Medulla oblongata (tissue), 1 donor: ENCODE results near the gene HES1.
"Not testable (repeated sequence)": the region's sequence is repeated elsewhere in the genome, so short reads cannot be mapped to it uniquely, and the experiment has no call there.

Source experiments
- DNase-seq: peaks from one replicate; pipeline ENCODE4 v3.0.0-alpha.2; 2015; ENCODE audit errors: extremely low spot score

HES1 gene, protein sequence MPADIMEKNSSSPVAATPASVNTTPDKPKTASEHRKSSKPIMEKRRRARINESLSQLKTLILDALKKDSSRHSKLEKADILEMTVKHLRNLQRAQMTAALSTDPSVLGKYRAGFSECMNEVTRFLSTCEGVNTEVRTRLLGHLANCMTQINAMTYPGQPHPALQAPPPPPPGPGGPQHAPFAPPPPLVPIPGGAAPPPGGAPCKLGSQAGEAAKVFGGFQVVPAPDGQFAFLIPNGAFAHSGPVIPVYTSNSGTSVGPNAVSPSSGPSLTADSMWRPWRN

DNA sequence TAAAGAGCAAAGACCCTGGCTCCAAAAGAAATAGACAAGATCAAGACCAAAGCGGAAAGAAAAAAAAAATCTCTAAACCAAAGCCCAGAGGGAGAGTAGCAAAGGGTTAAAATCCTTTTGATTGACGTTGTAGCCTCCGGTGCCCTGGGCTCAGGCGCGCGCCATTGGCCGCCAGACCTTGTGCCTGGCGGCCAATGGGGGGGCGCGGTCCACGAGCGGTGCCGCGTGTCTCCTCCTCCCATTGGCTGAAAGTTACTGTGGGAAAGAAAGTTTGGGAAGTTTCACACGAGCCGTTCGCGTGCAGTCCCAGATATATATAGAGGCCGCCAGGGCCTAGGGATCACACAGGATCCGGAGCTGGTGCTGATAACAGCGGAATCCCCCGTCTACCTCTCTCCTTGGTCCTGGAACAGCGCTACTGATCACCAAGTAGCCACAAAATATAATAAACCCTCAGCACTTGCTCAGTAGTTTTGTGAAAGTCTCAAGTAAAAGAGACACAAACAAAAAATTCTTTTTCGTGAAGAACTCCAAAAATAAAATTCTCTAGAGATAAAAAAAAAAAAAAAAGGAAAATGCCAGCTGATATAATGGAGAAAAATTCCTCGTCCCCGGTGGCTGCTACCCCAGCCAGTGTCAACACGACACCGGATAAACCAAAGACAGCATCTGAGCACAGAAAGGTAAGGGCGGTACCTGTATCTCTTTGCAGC is at the start of gene HES1:
Gene HES1, plus strand, starts transcription at position 343 of the 713 bp plus-strand sequence. Its CDS starts 233 bp downstream, at position 576.
- peak; percentile 92 for DNase-seq

DNA sequence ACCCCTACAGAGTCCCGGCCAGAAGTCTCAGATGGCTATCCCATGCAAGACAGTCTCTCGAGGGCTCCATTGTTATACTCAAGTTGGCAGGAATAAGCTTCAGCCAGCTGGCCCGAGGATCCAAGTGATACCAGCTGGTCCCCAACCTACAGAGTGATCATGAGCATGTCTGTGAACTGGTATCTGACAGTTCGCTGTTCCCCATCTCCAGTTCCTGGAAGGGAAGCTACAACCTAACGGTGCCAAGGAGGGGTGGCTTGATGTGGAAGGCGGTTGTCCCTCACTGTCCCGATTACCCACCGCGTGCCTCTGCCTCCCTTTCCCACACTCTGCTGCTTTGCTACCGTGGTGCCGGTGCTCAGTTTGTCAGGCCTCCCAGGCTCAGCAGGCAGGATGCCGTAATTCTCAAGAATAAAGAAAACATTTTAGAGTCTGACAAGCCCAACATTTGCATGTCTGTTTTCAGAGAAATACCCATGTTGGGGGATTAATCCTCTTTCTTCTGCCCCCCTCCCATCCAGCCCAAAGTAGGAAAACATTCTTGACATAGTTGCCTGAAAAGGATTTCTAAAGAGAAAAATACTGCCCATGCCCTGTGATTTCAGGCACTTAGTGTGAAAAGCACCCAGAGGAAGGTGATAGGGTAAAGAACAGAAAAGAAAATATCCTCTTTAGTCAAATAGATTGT is 49.4 kb upstream of the HES1 start:
- no peak for DNase-seq

DNA sequence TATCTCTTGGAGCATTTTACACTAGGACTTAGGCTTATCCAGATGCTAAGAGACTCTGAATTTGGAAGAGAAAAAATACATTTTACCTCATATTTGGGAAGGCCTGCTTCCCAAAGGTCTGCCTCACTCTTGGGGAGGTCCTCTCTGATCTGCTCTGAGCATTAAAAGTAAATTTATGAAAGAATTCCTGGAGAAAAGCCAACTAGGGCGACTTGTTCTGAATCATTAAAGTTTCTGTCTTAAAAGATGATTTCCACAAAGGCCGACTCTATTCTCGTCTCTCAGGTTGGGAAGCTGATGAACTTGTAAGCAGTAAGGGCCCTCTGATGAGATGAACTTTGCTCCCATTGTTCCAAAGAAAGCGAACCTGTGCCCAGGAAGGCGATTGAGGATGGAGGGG is 48.7 kb upstream of the HES1 start:
- DNase-seq, result no peak

DNA sequence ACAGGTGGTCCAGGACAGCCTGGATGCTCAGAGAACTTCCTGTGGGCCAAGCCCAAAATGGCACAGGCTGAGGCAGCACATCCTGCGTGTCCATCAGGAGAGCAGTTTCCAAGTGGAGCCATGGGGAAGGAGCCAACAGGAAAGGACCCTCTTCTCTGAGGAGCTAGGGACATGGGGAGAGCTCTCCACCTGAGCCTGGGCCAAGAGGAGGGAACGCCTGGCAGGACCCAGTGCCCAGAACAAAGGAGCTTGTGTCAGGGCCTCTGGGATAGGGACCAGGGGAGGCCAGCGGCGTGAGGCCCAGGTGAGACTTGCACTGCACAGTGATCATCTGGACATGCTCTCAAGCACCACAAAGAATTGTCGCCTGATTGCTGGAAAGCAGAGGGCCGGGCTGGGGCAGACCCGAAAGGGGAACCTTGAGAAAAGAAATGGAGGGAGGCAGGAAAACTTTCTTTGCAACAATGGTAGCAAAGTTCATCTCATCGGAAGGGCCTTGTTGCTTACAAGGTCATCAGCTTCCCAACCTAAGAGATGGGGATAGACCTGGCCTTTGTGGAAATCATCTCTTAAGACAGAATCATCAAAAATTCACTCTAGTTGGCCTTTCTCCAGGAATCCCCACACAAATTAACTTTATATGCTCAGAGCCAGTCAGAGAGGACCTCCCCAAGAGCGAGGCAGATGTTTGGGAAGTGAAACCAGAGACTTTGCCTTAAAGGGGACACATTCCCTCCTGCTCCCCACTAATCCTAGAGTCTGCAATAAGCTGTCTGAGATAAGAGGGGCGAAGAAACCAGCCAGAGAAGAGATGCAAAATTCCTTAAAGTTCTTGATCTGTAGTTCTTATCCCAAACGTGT is 47.7 kb upstream of the HES1 start:
- DNase-seq, result peak; percentile 49

DNA sequence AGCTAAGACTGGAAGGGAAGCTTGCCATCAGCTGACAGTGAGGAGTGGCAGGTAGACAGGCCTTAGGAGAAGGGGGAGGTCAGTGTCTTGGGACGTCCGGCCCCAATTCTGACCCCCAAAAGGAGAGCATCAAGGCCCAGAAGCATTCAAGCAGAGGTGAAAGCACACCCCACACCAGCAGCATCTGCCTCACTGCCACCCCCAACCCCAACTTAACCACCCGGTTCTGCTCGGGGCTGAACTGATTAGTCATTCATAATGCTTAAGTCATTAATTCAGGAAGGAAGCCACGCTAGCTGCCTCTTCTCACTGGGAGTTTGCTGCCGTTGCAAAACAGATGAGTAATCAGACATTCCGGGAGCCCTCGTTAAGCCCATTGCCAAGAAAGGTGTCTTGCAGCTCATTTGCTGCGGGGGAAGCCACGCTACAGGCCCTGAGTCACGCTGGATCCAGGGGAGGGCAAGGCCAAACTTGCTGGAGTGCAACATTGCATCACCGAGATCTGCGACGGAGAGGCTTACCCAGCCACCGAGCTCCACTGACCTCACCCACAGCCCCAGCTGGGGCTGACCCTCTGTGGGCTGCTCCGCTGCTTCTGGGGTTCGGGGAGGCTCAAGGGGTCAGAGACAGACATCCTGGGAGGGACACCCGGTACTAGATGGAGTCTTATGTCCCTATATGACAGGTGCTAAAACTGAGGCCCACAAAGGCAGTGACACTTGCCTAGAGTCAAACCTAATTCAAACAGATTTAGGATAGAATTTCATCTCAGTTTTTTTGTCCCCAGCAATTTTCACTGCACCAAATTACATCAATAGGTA is 46.4 kb upstream of the HES1 start:
- no peak for DNase-seq

DNA sequence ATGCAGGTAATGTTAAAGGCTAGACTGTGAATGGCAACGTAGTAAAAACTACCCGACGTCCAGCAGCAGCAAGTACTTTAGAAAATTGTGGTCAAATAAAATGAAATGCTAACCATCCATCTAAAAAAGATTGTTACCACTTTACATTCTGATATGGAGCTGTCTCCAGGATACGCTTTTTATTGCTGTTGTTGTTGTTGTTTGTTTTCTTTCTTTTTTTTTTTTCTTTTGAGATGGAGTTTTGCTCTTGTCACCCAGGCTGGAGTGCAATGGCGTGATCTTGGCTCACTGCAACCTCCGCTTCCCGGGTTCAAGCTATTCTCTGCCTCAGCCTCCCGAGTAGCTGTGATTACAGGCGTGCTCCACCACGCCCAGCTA is 45.8 kb upstream of the HES1 start:
- DNase-seq, result not testable (repeated sequence)

DNA sequence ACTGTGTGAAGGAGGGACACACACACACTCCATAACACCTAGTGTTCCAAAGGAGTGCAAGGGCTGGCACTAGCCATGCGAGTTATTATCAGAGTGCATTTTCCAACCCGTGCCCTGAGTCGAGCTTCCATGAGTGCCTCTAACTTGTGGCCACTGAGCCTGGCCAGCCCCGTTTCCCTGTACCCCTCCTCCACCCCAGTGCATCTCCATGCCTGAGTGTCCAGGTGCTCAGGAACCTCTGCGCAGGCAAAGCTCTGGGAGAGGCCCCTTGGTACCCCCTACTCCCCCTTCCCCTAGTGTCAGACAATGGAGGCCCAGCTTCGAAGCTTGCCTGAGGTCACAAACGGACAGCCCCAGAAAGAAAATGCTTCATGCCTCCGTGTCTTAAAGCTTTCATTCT is 45.2 kb upstream of the HES1 start:
- no peak for DNase-seq

DNA sequence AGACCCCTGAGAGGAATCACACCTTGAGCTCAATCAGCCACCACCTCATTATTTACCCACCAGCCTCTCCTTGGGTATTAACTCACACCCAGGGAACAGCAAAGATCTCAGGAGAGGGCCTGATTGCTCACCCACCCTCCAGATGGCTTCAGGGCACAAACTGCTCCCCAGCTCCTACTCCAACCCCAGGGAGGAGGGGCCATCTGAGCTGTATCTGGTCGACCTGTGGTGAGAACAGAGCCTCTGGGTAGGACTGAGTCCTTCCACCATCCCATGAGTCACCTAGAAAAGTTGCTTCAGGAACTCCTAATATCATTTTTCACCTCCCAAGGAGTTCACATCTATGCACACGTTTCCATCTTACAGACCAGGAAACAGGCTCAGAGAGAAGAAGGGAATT is 44.8 kb upstream of the HES1 start:
- no peak for DNase-seq

DNA sequence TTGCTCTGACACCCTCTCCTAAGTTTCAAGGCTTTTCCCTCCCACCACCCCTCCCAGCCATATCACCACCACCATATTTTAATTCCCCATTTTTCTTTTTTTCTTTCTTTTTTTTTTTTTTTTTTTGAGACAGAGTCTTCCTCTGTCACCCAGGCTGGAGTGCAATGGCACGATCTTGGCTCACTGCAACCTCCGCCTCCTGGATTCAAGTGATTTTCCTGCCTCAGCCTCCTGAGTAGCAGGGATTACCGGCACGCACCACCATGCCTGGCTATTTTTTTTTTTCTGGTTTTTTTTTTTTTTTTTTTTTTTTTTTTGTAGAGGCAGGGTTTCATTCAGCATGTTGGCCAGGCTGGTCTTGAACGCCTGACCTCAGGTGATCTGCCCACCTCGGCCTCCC is 44.1 kb upstream of the HES1 start:
- DNase-seq, result not testable (repeated sequence)

DNA sequence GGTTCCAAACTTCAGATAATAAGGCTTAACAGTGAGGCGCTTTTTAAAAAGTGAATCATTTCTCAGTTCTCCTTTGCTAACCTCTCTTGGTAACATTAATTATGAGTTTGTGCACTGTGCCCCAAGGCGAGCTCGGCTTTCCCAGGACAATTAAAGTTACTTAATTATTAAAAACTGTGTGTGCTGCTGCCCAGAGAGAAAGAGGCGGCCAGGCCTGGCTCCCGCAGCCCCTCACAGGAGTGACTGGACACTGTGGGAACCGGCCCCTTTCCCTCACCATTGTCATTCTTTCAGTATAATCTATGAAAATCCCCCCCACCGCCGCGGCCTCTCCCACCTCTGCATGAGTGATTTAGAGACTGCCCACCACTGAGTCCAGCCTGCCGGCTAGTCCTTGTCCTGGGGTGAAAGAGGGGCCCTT is 43.1 kb upstream of the HES1 start:
- DNase-seq, result no peak

DNA sequence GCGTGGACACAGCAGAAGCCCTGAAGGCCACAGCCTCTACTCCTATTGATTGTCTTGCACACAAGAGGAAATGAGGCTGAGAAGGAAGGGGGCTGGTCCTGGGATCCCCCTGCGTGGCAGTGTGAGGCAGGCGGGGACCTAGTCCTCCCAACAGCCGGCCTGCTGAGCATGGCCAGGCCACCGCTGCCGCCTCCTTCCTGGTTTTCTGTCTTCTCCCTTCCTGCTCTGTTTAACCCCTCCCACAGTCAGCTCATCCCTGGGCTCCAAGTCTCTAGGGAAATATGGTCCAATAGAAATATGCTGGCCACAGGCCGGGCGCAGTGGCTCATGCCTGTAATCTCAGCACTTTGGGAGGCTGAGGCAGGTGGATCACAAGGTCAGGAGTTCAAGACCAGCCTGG is 42.1 kb upstream of the HES1 start:
- no peak for DNase-seq

DNA sequence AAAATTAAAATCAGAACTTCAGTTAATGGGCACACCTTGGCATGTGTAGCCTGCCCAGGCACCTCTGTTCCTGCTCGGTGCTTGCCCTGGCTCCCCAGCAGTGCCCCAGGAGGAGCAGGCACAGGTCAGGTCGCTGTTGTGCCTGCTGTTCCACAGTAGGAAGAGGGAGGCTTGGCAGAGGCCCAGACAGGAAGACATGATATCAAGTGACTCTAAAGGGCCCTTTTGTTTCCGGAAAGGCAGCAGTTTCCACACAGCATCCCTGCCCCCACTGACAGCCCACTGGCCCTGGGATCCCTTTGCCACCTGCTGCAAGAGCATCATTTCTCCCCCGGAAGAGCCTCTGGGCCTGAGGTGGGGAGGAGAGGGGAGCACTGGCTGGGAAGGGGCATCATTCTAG is 40.5 kb upstream of the HES1 start:
- no peak for DNase-seq

DNA sequence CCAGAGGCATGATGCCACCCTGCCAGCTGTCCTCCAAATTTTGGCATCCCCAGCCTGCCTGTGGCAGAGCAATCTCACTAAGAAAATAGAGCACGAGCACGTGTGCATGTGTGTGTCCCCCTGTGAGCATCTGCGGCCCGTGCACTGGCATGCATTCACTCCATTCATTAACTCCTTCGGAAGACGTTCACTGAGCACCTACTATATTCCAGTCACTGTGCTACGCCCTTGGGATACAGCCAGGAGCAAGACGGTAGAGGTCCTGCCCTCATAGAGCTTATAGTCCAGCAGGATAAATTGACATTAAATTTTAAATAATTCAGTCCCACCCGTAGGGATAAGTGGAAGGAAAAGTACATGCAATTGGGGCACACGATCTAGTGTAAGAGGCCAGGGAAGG is 40.0 kb upstream of the HES1 start:
- DNase-seq, result no peak

DNA sequence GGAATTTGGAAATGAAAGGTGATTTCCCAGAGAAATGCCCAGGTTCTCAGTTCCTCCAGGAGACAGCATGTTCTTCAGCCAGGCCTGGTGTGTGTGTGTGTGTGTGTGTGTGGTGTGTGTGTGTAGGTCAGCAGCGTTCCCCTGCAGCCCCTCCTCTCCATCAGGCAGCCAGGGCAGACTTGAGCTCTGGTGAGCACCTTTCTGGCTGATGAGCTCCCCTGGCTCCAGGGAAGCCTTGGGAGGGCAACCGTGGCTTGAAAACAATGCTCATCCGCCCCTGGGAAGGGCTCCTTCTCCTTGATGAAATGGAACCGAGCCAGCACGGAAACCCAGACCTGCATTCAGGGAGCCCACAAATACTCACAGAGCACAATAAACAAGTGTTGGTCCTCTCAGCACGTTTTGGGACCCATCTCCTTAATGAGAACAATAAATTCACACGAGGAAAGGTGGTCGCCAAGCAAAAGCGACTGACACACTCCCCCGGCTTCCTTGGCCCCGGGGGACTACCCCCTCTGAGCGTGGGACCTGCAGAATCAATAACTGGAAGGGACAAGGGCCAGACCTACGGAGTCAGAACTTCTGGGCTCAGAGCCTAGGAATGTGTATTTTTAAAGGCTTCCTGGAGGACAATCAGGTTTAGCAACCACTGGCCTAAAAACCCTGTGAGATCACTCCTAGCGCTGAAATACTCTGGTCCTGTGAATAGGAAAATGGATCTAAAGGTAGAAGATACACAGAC is 38.6 kb upstream of the HES1 start:
- peak; percentile 46 for DNase-seq

DNA sequence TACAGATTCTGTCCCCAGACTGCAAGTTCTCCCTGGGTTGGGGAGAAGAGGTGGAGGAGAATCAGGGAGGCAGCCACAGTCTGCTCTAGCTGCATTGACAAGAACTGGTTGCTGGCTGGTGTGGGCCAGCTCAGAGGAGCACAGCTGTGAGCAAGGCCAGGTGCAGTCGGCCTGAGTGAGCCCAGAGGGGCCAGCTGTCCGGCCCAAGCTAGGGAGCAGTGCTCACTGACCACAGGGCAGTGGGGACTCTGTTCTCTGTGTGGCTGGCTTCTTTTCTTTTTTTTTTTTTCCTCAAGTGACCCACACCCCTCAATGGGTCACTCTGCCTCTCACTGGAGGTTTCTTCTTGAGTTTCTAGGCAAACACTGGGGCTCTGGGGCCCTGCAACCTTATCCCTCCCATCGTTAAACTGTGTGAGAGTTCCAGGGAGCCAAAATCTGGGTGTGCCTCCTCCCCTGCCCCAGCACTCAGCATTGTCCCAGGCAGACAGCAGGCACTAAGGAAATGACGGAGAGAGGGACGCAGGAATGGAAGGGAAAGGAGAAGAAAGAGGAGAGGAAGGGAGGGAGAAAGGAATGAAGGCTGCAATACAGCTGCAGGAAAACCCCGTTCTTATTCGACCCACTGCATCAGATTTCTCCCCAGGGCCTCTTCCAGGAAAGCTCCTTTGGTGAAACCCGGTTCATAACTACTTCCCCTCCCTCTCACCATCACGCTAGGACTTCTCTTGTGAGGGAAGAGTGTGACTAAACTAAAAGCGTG is 37.7 kb upstream of the HES1 start:
- no peak for DNase-seq

DNA sequence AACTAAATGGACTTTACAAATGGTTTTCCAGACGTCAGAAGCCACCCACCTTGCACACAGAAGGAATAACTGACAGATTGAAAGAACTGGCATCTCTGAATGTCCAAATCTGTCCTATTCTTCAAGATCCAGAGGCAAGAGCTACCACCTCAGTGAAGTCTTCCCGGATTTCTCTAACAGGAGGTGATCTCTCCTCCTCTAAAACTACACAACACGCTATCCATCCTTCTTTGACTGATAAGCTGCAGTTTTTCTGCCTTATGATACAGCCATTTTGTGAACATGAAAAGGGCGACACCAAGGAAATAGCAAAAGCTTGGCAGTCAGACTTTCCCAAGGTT is 37.1 kb upstream of the HES1 start:
- DNase-seq, result no peak

DNA sequence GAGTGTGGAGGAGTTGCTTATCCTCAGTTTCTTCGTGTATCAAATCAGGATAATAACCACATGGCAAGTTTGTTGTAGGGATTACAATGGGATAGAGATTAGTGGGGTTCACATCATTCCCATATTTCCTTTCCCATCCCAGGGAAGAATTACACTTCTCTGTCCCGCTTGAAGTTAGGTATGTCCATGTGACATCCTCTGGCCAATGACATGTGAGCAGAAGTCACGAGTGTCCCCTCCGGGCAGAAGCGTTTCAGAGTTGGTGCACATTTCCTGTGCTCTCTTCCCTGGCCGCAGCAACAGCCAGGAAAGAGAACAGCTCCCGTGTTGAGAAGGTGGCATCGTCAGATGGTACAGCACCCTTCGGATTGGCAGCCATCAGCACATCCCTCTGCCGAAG is 36.7 kb upstream of the HES1 start:
- no peak for DNase-seq

DNA sequence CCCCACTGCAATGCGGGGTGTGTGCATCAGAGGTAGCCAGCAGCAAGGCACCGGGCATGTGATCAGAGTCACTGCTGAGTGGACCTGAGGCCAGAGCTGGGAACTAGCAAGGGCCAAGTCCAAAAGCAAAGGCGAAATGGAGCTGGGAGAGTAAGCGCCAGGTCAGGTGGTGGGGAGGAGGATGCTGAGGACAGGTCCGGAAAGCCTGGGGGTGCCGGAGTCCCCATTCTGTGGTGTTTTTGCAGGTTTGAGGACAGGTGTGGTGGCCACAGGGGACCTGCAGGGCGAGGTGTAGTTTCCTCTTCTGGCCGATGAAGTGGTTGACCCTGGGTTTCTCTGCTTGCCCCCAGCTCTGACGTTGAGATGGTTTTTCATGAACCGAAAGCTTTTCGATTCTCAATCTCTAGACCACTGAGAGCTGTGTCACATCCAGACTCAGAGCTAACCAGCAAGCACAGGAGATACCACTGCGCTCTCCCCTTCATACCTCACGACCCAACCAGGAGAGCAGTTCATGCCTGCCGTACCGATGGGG is 35.0 kb upstream of the HES1 start:
- no peak for DNase-seq

DNA sequence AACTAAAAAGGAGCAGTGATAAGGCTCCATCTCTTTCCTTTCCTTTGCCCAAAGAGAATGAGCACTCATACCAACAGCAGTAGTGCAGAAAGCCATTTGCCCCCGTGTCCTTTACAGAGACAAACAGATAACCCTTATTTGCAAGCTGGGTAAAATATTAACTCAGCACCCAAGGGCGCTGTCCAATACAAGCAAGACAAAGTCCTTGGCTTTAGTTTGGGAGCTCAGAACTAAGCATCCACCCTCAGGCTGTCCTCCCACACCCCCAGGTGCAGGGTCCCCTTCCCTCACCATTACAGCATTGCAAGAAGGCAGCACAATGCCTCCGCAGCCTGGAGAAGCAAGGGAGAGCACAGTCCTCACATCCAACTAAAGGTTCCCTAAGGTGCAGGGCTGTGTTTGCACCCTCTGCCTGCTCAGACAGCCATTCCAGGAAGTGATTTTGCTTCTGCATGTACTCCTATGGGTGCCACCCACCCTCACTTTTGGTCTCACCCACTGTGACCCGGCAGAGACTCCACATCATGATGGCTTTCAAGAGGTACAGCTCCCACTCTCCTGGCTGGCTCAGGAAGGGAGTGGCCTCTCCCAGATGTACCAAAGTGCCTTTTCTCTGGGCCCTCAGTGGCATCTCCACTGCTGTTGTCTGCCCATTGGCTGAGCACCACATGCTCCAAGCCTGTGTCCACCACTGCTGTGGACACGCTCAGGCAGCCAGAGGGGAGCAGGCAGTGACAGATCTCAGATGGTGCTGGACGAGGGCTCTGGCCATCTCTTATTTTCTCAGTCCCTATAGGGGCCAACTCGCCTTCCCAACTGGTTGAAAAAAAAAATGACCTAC is 34.1 kb upstream of the HES1 start:
- DNase-seq, result no peak
